ELF-1 (cell line): ENCODE measurements around the gene NELFB.

Source experiments
- DNase-seq: peaks from one replicate; pipeline ENCODE4 v3.0.0-alpha.2; 2016; ENCODE audit warnings: low read depth, low spot score

The NELFB gene

DNA sequence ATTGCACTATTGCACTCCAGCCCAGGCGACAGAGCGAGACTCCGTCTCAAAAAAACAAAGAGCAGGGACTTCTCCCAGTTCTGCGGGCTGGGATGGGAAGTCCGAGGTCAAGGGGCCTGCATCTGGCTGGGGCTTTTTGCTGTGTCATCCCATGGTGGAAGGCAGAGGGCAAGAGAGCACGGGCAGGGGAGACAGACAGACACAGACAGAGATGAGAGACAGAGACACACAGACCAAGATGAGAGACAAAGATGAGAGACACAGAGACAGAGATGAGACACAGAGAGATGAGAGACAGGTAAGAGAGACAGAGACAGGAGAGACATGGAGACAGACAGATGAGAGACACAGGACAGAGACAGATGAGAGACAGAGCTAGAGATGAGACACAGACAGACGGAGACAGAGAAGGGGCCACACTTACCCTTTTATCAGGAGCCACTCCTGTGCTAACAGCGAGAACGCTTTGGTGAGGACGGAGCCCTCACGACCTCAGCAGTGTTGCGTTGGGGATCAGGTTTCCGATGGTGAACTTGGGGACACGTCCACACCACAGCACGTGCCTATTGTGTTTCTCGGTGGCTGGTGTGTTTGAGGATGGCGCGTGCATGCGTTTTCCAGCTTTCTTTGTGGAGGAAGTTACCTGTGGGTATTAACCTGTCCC is 13.5 kb downstream of the NELFB start:
- no peak for DNase-seq

DNA sequence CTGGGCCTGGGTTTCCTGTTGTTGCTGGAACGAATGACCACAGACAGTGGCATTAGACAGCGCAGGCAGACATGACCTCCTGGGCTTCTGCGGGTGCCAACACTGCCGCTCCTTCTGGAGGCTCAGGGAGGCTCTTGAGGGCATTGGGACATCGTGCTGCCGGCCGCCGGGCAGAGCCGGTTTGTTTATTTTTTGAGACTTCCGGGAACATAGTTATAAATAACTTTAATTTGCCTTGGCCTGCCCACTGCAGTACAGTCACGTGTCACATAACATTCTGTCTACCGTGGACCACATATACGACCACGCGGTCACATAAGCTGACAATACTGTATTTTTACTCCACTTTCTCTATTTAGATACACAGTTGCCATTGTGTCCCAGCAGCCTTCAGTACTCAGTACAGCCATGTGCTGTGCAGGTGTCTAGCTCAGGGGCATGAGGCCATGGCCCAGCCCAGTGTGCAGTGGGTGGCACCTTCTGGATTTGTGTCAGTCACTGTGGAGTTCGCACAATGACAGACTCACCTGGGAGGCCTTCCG is 14.2 kb downstream of the NELFB start:
- no peak for DNase-seq

DNA sequence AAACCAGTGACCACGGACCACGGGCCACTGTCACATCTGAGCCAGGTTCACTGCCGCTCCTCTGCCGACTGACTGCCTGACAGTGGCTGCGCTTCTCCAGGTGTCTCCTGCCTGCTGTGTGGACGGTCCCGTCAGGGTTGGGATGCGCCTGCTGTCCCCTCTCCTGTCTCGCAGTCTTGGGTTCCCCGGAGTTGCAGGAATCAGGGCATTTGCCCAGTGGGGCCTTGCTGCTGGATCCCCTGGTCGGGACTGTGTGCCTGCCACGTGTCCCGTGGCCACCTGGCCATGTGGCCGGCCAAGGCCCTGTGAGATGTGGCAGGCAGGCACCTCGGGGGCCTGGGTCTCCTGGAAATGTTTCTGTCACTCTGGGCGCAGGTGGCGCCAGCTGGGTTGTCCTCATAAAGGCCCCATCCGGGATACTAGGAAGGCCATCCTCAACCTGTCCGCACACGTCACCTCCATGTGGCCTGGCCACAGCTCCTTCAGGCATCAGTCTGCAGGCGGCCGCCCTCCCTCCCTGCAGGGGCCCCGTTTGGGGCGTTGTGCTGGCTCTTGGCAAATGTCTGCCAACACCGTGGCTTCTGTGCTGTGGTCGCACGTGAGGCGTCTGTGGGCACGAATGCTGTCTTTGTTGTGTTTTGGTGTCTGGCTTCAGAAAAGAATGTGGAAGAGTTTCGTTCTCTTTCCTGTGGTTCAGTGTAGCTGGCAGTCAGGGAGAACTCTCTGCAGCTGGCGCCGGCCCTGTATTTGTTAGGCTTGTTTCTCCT is 16.0 kb downstream of the NELFB start:
- DNase-seq: no peak

DNA sequence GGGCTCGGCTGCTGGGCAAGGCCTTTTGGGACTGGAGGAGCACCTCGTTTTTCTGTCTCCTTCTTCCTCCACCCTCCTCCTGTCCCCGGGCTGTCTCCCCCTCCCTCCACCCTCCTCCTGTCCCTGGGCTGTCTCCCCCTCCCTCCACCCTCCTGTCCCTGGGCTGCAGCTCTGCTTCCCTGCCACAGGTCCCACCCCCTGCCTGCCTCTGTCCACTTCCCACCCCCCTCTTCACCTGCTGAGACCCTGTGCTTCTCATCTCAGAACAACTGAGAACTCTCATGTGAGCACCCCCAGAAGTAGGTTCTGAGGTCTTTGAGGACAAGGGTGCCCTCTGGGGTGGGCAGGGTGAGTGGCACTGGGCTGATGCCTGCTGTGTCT is 16.6 kb downstream of the NELFB start:
- no peak for DNase-seq

DNA sequence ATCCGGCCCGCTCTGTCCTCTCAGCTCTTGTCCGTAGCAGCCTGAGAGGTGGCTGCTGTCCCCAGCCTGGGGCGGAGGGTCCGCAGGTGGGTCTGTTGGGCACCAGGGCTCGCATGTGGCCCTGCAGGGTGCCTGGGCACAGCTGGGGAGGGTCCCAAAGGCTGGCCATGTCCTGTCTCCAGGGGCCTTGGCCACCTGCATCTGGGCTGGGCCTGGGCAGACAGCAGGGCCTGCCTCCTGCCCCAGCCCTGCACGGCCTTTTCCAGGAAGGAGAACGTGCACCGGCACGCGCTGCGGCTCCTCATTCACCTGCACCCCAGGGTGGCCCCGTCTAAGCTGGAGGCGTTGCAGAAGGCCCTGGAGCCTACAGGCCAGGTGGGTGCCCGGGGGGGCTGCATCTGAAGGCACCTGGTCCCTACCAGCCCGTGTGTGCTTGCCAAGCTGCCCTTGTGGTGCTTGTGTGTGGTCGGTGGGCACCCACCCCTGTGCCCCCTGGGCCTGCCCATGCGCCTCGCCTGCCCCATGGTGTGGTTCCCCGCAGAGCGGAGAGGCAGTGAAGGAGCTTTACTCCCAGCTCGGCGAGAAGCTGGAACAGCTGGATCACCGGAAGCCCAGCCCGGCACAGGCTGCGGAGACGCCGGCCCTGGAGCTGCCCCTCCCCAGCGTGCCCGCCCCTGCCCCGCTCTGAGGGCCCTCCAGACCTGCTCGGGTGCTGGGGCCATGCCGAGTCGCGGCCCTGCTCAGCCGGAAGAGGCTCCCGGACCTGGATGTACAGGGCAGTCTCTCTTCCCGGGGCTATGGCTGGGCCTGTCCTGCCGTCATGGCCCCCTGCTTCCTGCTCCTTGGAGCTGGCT is 17.3 kb downstream of the NELFB start:
- DNase-seq: no peak

DNA sequence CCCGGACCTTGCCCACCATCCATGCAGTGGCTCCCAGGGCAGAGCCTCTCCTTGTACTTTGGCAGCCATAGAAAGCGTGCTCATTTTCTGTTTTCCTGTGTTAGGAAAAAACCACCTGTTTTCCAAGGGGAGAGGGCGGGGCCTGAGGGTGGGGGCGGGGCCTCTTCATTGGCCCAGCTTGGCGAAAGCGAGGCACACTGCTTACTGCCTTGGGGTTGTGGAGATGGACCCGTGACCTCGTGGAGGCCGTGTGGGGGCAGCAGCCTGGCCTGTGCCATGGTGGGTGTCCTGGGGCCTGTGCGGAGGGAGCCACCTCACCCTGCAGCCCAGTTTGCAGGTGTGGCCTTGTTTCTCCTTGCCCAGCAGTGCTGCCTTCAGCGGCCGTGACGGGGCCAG is 18.0 kb downstream of the NELFB start:
- no peak for DNase-seq

DNA sequence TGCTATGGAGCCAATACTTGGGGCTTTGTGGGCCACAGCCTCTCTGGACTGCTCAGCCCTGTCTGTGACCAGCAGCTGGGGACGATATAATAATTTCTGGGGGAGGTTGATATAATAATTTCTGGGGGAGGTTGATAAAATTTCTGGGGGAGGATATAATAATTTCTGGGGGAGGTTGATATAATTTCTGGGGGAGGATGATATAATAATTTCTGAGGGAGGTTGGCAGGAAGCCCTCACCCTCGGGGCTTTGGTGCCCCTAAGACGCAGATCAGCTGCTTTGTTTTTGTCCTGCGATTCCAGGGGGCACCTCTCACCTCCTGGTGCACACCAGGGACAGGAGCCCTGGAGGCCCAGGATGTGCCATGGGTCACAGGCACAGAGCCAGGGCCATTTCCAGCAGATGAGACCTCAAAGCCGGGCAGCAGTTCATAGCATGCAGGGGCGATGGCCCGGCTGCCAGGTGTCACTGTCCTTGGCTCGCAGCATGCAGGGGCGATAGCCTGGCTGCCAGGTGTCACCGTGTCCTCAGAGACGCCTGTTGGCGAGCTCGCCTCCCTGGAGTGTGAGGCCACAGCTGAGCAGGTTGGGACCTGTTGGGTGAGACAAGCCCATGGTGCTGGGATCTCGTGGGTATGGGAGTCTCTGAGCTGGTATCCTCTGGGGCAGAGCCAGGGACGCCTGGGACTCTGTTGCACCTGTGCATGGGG is 18.6 kb downstream of the NELFB start:
- no peak for DNase-seq

DNA sequence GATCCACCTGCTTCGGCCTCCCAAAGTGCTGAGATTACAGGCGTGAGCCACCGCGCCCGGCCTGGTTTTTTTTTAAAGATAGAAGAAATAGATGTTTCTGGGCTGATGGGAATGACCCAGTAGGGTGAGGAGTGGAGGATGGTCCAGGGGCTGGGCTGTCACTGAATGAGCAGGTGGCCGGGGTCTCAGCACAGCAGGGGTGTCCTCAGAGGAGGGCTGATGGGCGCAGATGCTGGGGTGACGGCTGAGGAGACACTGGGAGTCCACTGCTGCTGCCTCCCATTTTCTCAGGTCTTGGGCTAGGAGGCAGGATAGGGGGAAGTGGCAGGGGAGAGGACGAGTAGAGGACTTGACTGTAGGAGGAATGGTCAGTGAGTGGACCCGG is 20.1 kb downstream of the NELFB start:
- no peak for DNase-seq

DNA sequence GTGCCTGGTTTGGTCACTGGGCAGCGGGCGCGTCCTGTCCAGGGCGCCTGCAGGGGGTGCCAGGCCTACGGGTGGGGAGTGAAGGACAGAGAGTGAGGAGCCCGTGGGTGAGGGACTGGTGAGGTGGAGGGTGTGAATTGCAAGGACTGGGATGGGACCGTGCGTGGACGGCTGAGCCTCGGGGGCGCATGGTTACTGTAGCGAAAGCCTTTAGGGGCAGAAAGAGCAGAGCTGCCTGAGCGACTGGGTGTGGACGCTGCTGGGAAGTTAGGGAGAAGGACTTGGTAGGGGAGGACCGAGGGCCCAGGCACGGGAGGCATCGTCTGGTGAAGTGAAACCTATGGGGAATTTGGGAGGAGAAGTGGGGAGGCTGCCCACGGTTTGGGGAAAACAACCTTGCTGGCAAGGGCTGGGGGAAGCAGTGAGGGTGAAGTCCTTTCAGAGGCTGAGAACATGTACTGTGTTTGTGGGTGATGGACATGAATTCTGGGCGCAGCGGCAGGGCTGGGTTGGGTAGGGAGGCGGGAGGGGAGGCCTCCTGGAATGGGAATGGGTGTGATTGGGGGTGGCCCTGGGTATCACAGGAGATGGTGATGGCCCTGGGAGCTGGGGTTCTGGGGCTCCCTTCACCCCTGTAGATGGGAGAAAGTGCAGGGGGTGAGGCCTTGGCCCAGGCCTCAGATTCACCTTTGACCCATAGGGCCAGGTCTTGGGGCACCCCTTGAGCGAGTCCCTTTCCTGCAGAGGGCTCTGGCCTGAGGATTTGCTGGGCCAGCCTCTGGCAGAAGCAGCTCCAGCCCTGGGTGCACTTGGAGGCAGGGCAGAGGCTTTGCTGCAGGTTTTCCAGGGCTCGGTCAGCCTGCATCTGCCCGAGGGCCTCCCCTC is 20.7 kb downstream of the NELFB start:
- no peak for DNase-seq

DNA sequence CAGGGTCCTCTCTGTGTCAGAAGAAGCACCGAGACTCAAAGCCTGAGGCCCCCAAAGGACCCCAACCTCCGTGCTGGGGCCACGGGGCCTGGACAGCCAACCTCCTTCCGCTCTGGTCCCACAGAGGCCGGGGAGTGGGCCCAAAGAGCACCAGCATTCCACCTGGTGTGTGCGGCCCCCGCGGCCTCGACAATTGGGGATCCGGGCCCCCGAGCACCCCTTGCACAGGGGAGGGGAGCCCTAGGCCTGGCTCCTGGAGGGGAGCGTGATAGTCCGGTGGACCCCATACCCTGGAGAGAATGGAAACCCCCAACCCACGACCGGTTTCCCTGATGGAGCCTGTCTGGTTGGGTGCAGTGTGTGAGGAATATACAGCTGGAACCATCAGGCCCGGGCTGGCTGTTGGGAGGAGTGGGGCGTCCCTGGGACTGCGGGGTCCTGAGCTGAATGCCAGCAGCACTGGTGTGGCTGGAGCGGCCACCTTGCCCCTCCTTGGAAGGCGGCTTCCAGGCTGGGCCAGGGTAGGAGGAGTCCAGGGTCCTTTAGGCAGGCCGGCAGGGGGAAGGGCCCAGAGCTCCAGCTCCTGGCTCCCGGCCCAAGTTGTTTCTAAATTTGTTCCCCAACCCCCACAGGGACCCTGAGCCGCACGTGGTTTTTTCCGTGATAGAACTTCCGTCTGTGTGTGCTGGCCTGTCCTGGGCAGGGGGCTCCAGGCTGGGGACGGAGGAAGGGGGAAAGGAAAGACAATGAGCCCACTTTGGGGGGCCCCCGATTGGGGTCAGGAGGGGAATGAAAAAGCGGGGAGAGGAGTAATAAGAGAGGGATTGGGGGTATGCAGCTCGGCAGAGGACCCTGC is 21.6 kb downstream of the NELFB start:
- DNase-seq: peak; percentile 60

DNA sequence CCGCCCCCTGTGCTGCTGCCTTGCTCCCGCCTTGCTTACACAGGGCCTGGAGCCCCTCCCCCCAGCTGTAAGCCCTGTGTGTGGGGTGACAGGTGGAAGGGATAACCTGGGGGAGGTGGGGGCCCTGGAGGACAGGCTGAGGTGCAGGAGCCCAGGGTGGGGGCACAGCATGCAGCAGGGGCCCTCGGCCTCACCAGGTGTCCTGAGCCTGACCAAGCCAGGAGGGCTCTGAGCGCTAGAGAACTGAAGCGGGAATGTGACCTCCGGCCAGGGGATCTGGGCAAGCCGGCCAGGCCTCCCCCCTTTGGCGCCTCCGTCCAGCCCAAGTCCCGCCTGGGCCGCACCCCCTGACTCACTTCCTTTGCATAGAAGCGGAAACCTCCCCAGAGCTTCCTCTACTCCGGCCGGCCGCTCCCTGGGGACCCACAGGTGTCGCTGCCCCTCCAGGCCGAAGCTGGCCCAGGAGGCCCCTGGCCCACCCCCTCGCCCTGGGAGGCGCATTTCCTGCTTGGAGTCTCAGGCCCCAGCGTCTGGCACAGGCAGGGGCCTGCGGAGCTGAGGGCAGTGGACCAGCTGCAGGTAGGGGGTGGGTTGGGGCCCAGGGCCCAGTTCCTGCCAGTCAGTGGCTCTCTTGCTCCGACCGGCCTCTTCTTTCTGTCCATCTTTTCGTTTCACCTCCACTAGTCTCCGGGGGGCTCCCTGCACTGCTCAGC is 22.4 kb downstream of the NELFB start, which contains the start of gene TOR4A:
TOR4A (plus strand) TSS at position 398 of the 713 bp plus-strand sequence. CDS start 964 bp downstream, outside the sequence.
- DNase-seq: peak; percentile 76

DNA sequence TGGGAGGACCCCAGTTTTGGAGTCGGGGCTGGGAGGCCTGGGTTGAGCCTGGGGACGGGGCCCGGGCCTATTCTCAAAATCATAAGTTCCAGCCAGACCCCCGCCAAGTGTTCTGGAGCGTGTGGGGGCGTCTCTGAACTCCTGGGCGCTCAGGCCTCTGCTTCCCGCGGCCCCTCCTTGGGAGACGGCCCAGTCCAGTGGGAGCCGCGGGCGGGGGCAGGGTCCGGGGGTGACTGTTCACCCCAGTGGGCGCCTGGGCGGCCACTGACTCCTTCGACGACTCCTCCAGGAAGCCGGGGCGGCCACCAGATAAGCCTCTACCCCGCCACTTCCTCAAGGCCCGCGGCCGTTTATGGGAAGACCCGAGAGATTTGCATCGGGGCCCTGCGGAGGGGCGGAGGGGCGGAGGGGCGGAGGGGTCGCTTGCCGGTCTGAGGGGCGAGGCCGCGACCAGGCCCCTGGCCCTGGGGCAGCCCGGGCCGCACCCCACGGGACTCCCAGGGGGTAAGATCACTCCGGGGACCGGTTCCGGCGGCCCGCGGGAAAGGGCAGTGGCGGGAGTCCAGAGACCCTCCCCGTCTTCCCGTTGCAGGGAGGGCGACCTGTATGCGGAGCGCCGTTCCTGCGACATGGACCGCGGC is 23.1 kb downstream of the NELFB start:
- DNase-seq: no peak

DNA sequence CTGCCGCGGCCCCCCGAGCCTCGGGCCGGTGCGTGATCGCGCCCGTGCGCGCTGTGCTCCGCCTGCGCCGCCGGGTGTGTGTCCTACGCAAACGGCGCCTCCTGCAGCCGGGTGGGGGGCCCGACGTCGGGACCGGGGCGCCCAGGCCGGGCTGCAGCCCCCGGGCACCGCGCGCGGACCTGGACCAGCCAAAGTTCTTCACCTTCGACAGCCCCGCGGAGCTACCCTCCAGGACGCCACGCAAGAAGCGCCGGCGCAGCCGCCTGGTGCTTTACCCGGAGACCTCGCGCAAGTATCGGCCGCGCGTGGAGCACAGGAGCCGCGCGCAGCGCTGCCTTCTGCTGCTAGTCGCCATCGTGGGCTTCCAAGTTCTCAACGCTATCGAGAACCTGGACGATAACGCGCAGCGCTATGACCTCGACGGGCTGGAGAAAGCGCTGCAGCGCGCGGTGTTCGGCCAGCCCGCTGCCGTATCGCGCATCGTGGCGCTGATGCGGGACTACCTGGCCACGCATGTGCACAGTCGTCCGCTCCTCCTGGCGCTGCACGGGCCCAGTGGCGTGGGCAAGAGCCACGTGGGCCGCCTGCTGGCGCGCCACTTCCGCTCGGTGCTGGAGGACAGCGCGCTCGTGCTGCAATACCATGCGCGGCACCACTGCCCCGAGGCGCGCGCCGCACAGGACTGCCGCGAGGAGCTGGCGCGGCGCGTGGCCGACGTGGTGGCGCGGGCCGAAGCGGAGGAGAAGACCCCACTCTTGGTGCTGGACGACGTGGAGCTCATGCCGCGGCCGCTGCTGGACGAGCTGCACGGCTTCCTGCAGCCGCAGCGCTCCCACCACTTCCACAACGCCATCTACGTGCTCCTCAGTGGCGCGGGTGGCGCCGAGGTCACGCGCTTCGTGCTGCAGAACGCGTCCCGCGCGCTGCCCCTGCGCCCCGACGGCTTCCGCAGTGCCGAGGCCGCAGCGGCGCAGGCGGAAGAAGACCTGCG is 23.9 kb downstream of the NELFB start:
- peak; percentile 30 for DNase-seq

DNA sequence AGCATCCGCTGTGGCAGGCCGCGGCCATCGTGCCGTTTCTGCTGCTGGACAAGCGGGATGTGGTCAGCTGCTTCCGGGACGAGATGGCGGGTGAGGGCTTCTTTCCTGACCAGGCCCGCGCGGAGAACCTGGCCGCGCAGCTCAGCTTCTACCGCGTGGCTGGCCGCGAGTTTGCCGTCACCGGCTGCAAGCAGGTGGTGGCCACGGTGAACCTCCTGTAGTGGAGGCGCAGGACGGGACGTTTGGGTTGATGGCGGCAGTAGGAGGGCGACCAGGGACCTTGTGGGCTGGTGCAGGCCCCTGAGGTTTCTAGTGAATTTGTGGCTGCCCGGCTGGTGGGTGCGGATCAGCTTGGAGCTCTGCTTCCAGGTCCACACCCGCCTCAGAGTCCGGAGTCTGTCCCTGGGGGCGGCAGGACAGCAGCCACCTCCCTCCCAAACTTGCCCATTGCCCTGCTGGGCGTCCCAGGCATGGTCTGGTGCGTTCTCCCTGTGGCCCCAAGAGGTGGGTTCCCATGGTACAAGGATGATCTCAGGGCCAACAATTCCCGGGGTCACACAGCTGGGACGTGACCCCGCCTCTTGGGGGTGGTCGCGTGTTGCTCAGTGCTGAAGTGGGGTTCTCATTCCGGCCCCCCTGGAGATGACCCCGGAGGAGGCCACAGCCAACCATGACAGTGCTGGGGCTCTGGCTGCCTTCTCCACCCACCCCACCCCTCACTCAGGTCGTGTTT is 24.8 kb downstream of the NELFB start:
- DNase-seq: no peak

DNA sequence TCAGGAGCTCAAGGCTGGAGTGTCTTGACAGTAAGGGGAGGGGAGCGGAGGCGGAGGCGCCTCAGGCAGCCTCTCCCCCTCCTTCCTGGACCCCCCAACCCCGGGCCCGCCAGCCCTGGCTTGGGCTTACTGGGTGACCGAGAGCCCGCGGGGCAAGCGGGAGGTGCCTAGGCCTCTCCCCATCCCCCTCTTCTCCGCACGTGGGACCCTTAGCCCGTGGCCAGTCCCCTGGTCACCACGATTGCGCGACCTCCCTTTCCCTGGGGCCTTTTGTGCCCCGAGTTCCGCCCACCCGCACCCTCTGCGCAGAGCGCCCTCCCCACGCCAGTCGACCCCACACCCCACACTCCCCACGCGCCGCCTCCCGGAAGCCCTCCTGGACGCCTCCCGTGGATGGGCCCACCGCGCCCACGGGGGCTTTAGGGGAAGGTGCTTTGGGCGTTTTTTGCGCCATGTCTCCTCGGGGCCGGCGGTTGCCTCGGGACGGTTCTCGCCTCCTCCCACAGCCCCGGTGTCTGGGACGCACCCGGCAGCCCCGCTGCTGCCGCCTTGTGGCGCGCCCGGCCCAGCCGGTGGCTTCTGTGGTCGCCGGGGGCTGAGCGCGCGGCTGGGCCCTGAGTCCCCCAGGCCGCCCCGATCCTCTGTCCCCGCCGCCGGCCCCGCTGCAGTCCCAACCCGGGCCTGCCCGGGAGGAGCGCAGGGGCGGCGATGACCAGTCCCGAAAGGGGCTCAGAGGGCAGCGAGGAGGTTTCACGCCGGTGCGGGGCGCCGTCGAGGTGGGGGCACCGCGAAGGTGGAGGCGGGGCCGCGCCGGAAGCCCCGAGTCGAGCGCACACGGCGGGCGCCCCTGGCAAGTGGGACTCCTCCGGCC is 25.6 kb downstream of the NELFB start:
- DNase-seq: peak; percentile 37
